GM10248 (cell line): Measurements from ENCODE around the gene DOP1A.

Source experiments
- CTCF ChIA-PET: fragments of 300-600 bp; sonication (Branson Sonifier 250); formaldehyde crosslinking; extraction: SDS; loops from one replicate; lab custom pipeline; 2021; ENCODE audit warnings: antibody characterized with exemption; lab: Yijun Ruan, JAX
- POLR2A ChIA-PET: fragments of 350-650 bp; sonication (Branson Sonifier 250); formaldehyde crosslinking; extraction: SDS; loops from one replicate; lab custom pipeline; 2020; ENCODE audit warnings: antibody characterized with exemption; lab: Yijun Ruan, JAX
- DNase-seq: peaks from one replicate; pipeline ENCODE4 v3.0.0; 2012; ENCODE audit errors: extremely low spot score
- CTCF ChIP-seq: IDR thresholded peaks from 2 replicates; pipeline ENCODE4 v1.5.1; 2012; ENCODE audit warnings: mild to moderate bottlenecking, low read depth; ENCODE audit errors: extremely low read depth, missing control alignments, control extremely low read depth

The DOP1A gene

GRCh38 chr6:83057705-83058321 is 9.7 kb upstream of the DOP1A start:
- CTCF ChIA-PET, result interaction anchor here (0.8 to 9.2 kb wide), 15 partner anchors 8 to 862 kb away, joined by 3 to 109 read pairs (median 4); partner anchors contain the start of genes DOP1A and UBE3D
- POLR2A ChIA-PET, result no interaction called here
- DNase-seq, result peak; percentile 28
- peak; percentile 63 for TF ChIP-seq CTCF

GRCh38 chr6:83061190-83061589 is 6.3 kb upstream of the DOP1A start:
- POLR2A ChIA-PET, result no interaction called here

GRCh38 chr6:83062225-83062624 is 5.2 kb upstream of the DOP1A start:
- POLR2A ChIA-PET, result no interaction called here
- CTCF ChIA-PET, result interaction anchor here (1.1 kb wide), 1 partner anchor 9 kb away, joined by 3 read pairs; no protein-coding TSS in a partner anchor
- DNase-seq, result no peak
- TF ChIP-seq CTCF, result no peak

More at GRCh38 chr6:83061190-83061589, 6.3 kb upstream of the DOP1A start:
- no peak for TF ChIP-seq CTCF
- no peak for DNase-seq
- CTCF ChIA-PET, result no interaction called here

GRCh38 chr6:83065511-83066192 is 1.8 kb upstream of the DOP1A start, which contains the start of gene UBE3D:
Gene UBE3D (minus strand): TSS chr6:83065841. CDS start chr6:83065718, 123 bp downstream.
- DNase-seq, result peak; percentile 92
- peak; percentile 98 for TF ChIP-seq CTCF
- ChIA-PET POLR2A (interaction anchor here (1.4 kb wide), 1 partner anchor 817 kb away, joined by 3 read pairs; no protein-coding TSS in a partner anchor), CTCF (interaction anchor here (0.7 to 10.4 kb wide), 81 partner anchors 8 to 1194 kb away, joined by 3 to 260 read pairs (median 4); partner anchors contain the start of genes CYB5R4, IBTK, PGM3 and PRSS35)

GRCh38 chr6:83068616-83069015 is 1.1 kb downstream of the DOP1A start:
- DNase-seq, result no peak
- ChIA-PET POLR2A (no interaction called here), CTCF (interaction anchor here (1.1 to 10.4 kb wide), 12 partner anchors 9 to 154 kb away, joined by 3 to 260 read pairs (median 44); partner anchors contain the start of genes PGM3 and RWDD2A)
- no peak for TF ChIP-seq CTCF

GRCh38 chr6:83069633-83070032 is 2.2 kb downstream of the DOP1A start:
- CTCF ChIA-PET, result interaction anchor here (0.8 to 10.4 kb wide), 4 partner anchors 17 to 445 kb away, joined by 3 to 260 read pairs (median 107); no protein-coding TSS in a partner anchor

More at GRCh38 chr6:83069633-83070032, 2.2 kb downstream of the DOP1A start:
- POLR2A ChIA-PET, result no interaction called here
- TF ChIP-seq CTCF, result no peak
- DNase-seq, result no peak
